ENCODE measurements around the gene HEBP2.

DNA sequence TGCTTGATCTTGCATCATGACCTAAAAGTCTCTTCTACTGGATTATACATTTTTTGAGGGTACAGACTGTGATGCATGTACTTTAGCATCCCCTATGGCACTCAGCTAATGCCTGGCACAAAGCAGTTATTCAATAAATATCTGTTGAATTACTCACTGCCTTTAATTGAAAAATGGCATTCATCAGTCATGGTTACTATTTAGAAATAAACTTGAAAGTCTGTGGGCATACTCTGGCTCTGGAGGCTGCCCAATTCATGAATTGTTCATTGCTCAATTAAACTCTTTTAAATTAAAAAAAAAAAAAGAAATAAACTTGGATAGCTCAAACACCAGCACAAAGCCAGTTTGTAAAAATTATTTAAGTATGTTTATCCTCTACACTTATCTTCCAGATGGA, 40.0 kb downstream of the HEBP2 start:
- TF ChIP-seq, protein P1, sequence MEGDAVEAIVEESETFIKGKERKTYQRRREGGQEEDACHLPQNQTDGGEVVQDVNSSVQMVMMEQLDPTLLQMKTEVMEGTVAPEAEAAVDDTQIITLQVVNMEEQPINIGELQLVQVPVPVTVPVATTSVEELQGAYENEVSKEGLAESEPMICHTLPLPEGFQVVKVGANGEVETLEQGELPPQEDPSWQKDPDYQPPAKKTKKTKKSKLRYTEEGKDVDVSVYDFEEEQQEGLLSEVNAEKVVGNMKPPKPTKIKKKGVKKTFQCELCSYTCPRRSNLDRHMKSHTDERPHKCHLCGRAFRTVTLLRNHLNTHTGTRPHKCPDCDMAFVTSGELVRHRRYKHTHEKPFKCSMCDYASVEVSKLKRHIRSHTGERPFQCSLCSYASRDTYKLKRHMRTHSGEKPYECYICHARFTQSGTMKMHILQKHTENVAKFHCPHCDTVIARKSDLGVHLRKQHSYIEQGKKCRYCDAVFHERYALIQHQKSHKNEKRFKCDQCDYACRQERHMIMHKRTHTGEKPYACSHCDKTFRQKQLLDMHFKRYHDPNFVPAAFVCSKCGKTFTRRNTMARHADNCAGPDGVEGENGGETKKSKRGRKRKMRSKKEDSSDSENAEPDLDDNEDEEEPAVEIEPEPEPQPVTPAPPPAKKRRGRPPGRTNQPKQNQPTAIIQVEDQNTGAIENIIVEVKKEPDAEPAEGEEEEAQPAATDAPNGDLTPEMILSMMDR (conservative IDR thresholded peaks at IDR 0.05; ENCODE audit: low read depth, low read length): no peak
- TF ChIP-seq EZH2phosphoT487 (IDR thresholded peaks at IDR 0.05; ENCODE audit: borderline replicate concordance, low read length) (no peak), EZH2 (IDR thresholded peaks at IDR 0.05; ENCODE audit: low read length, unreplicated experiment) (no peak)
